DMS114 treated with DMSO at 0.1 percent for 48 hours (cell line): ENCODE data around the gene ADGRV1.
"Not testable (repeated sequence)": the region's sequence is repeated elsewhere in the genome, so short reads cannot be mapped to it uniquely, and the experiment has no call there.

Experiments used
- DNase-seq: peaks from one replicate; lab custom pipeline; 2025; ENCODE audit not compliant: unreplicated experiment; lab: John Stamatoyannopoulos, UW

The ADGRV1 gene

DNA sequence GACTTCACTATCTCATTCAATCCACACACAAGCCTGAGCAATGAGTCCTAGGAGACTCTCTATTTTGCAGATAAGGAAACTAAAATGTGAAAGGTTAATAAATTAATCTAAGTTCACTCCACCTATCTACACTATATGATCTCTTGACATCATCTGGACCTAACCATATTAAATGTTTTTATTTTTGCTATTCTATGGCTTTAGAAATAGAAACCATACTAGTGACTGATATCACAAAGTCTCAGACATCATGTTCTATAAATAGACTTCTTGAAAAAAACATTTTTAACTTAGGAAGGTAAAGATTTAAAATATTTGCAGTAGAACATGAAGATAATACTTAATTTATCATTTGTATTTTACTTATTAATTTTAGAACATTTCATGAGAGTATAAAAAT lies 9.4 kb upstream of the ADGRV1 start:
- DNase-seq: no peak

DNA sequence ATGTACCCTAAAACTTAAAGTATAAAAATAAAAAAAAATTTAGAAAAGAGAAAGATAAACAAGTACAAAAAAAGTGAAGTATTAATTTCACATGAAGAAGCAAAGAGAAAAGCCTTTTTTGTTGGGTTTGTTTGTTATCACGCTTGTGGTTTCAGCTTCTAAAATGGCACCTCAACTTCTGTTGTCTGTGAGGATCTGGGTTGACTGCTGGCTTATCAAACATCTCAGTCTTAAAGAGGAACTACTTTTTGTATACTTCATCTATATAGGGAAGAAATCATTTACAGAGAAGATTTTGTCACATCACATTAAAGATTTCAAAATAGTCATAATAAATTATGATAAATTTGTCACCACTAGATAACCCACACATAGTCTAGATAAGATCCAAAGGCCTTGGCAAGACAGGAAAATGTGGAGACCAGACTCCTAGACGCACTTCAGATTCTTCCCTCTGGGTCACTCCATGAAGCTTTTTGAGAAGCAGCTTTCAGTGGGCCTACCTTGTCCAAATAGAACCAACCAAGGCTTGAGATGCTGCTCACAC lies 8.8 kb upstream of the ADGRV1 start:
- DNase-seq: no peak

DNA sequence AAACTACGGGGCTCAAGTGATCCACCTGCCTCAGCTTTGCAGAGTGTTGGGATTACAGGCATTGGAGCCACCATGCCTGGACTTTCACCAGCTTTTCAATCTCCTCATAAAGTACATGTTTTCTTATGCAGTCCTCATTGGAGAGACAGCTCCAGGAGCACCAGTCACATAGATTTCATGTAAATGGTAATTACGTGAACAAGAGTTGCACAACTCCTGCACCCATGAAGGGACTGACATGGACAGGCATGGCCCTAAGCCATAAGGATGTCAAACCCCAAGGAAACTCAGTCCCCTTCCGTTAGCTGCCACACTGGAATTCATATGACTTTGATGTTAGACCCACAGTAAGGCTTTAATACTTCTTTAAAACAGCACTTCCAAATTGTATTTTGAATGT lies 7.6 kb upstream of the ADGRV1 start:
- DNase-seq: no peak

DNA sequence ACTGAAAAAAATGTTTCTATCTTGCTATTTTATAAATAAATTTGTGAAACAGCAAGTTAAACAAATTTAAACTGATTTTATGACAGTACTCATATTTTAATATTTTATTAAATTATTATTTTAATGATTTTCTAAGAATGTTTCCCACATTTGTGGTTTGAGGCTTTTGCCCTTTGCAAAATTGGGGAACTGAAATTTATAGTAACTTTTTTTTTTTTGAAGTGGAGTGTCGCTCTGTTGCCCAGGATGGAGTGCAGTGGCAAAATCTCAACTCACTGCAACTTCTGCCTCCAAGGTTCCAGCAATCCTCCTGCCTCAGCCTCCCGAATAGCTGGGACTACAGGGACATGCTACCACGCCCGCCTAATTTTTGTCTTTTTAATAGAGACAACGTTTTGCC lies 7.2 kb upstream of the ADGRV1 start:
- no peak for DNase-seq

DNA sequence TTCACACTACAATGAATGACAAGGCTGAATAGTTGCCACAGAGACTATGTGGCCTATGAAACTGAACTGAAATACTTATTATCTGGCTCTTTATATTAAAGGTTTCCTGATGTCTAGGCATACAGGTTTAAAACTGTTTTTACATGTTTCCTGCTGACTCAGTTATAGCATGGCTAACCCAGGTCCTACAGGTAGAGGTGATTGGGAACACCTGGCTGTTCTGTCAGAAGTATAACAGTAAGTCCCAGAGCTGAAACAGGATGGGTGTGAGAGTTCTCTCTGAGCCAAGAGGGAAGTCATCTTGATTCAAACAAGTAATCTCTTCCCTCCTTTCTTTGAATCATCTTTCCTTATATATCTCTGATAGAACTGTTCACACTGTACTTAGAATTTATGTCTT lies 4.9 kb upstream of the ADGRV1 start:
- no peak for DNase-seq

DNA sequence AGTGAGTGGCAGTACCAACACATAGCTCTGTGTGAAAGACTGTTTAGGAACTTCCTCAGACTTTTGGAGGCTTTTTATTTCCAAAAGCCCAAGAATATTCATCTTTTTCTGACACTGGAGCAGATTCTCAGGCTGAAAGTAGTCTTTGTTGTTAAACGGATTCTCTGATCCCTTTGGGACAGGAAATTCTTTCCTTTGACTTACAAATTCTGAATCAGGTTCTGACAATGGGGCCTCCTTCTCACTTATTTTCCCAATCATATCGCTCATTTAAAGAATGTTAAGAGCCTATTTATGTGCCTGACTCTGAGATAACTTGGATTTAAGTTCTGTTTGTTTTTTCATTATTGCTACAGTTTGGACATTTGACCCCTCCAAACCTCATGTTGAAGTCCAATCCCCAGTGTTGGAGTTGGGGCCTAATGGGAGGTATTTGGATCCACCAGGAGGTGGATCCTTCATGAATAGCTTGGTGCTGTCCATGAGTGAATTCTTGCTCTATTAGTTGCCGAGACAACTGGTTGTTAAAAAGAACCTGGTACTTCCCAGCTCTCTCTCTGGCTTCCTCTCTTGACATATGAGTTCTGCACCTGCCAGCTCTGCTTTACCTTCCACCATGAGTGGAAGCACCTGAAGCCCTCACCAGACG lies 4.1 kb upstream of the ADGRV1 start:
- no peak for DNase-seq

DNA sequence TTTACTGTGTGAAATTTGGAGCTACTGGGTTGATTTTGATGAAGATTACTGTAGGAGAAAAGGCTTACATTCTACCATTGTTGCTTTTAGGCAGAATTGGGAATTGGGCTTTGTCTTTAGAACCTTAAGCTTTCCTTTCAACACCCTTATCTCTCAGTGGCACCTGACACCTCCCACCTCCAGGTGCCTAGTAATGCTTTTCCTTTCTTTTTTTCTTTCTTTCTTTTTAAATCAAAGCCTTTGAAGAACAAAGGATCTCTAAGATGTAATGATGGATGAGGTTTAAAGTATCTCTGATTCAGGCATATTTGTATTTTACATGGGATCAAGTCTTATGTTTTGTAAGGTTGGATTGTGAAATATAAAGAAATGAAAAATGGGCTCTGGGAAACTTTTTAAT lies 2.9 kb upstream of the ADGRV1 start:
- no peak for DNase-seq

DNA sequence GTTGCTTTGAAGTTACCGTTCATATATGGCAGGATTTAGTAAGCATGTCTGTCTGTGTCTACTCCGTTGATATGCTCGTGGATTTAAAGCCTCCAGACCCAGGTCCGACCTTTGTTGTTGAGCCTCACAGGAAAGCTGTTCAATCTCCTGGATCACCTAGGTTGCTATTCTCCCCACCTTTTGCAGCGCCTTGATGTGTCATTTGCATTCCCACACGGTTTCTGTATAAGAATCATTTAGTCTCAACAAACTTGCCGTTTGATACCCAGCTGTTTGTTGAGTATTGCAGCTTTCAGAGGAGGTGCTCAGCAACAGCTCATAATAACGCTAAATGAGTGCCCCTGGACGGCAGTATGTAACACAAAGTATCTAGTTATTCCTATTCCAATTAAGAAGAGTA lies 1.2 kb upstream of the ADGRV1 start:
- DNase-seq: no peak

DNA sequence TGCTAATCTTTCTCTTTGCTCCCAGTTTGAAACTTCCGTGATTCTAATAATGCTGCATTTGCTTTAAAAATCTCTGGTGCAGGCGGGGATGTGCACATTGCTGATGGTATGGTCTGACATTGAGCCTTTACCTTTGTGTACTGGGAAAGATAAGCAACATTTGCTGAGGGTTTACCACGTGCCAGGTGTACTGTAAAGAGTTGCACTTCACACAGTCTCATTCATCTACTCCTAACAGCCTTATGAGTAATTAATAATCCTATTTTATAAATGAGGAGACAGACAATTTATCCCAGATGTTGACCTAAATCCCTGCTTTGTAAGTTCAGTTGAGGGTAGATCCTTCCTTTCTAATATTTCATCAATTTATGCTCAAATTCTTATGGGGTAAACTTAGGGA lies 726 bp upstream of the ADGRV1 start:
- no peak for DNase-seq

DNA sequence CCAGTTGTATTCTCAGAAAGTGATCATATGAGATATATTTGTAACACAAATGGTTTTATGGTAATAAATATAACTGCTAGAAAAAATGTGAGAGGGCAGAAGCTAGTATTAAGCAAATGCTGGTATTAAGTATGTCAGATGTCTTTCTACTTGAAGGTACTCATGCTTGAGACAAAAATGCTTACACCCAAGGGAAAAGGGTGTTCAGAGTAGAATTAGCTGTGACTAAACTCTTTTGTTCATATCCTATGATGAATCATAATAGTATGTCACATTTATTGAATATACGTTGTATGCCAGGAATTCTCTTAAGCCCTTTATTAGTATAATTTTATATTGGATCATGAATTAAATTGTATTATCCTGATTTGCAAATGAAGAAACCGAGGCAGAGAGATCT lies 2.2 kb downstream of the ADGRV1 start:
- DNase-seq: no peak

DNA sequence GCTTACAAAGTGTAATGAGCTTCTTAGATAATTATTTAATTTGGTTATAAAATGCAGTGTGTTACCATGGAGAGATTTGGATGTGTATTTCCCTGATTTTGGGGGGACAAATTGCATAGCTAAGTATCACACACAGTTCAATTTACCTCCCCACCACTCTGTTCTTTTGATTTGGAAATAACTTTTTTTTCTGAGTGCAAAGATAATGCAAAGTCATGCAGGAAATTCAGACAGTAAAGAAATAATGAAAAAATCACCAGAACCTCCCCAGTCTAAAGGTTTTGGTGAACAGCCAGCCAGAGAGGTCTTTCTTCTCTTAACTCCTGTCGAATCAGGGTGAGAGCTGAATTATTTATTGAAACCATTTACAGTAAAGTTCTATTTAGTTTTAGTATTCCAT lies 3.2 kb downstream of the ADGRV1 start:
- no peak for DNase-seq

DNA sequence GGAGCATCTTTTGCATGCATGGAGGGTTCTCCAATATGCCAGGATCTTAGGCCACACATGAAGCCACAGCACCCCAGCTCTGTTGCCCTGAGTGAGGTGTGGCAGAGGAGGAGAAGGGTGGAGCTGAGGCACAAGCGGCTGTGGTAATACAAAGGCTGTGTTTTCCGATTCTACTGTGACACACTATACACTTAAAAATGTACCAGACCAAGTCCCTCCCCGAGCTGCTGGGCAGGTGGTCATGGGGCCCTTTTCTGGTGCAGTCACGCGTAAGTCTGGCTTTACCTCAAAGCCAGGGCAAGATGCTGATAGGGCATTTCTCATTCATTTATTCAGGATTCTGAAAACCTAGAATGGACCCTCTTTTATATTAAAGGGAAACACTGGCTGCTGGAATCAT lies 3.7 kb downstream of the ADGRV1 start:
- no peak for DNase-seq

DNA sequence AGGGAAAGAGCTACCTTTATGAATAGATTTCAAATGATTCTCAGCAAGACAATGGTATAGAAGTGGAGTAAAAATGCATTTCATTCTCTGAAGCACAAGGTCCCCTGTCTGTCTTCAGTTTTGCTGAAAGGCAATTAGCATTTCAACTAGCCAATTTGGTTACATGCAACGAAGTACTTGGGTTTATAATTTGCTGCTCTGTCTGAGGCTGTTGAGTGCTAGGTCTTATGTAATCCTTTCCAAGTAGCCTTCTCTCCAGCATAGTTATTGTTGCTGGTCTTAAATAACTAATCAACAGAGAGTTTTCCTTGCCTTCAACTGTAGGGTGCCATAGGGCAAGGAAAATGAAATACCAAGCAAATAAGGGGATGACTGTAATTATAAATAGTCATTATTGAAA lies 4.5 kb downstream of the ADGRV1 start:
- DNase-seq: no peak

DNA sequence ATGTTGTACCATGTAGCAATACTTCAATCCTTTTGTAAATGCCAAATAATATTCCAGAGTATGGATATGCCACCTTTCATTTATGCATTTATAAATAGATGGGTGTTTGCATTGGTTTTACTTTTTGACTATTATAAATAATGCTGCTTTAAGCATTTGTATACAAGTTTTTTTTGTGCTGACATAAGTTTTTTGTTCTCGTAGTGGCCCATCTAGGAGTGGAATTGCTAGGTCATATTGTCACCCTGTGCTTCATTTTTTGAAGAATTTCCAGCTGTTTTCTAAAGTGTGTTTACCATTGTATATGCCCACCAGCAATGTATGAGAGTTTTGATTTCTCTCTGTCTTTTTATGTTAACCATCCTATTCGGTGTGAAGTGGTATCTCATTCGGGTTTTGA lies 6.9 kb downstream of the ADGRV1 start:
- DNase-seq: no peak

DNA sequence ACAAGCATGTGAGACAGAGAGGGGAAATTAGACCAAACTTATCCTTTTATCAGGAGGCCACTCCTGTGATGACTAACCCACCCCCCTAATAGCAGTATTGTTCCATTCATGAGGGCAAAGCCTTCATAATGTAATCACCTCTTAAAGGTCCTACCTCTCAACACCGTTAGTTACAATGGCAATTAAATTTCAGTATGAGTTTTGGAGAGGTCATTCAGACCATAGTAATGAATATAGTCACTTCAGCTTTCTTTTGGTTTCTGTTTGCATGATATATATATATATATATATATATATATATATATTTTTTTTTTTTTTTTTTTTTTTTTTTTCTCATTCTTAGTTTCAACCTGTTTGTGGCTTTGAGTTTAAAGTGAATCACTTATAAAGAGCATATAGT lies 10.5 kb downstream of the ADGRV1 start:
- DNase-seq: no peak

DNA sequence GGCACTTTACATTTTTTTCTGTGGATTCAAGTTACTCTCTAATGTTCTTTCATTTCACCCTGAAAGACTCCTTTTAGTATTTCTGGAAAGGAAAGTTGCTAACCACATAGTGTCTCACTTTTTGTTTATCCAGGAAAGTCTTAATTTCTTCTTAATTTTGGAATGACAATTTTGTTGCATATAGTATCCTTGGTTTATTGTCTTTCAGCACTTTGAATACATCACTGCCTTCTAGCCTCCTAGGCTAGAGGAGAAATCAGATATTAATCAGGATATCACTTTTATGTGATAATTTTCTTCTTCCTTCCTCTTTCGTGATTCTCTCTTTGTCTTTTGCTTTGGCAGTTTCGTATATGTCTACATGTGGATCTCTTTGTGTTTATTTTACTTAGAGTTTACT lies 11.4 kb downstream of the ADGRV1 start:
- DNase-seq: no peak

DNA sequence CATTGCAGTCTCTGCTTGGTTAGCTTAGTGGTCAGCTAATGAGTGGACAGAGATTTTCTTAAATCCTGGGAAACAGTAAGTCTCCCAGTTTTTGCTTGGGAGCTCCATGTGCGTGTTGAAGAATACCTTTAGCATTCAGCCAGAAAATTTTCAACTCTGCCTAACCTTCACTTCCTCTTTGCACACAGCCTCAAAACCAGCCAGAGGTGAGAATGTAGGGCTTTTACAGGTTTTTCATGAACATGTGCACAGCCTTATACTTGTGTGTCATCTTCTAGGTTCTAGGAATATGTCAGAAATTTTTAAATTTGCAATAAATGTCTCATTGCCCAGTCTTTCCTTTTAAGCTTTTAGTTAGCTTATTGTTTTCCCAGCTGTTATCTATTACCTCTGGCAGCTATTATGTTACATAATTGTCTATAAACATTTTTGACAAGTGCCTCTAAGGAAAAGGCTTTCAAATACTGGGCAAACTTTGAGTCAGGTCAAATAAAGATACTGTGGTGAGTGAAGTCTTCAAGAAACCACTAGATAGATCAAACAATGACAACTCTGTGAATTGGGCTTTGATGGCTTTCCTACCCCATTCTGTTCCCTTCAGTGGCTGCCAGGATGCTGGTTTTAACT lies 12.7 kb downstream of the ADGRV1 start:
- DNase-seq: no peak

DNA sequence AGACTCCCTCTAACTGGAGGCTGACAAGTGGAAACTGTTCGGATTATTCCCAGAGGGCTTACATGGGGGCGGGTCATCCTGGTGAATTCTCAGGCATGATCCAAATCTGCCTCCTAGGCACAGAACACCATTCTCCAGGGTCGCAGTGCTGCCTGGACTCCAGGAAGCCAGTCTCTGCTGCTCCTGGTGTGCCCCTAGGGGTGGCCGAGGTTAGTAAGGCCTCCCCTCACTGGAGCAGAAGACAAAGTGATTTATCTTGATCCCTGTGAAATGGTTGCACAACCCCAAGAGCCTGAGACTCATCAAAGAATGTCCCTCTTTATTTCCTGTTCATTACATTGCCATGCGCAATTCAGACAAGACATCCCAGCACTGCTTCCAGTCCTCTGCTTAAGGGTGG lies 17.1 kb downstream of the ADGRV1 start:
- DNase-seq: no peak

DNA sequence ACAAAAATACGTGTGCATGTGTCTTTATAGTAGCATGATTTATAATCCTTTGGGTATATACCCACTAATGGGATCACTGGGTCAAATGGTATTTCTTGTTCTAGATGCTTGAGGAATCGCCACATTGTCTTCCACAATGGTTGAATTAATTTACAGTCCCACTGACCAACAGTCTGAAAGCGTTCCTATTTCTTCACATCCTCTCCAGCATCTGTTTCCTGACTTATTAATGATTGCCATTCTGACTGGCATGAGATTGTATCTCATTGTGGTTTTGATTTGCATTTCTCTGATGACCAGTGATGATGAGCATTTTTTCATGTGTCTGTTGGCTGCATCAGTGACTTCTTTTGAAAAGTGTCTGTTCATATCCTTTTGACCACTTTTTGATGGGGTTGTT lies 18.0 kb downstream of the ADGRV1 start:
- DNase-seq: not testable (repeated sequence)

DNA sequence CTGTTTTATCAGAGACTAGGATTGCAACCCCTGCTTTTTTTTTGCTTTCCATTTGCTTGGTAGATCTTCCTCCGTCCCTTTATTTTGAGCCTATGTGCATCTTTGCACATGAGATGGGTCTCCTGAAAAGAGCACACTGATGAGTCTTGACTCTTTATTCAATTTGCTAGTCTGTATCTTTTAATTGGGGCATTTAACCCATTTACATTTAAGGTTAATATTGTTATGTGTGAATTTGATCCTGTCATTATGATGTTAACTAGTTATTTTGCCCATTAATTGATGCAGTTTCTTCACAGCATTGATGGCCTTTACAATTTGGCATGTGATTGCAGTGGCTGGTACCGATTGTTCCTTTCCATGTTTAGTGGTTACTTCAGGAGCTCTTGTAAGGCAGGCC lies 21.3 kb downstream of the ADGRV1 start:
- DNase-seq: not testable (repeated sequence)

DNA sequence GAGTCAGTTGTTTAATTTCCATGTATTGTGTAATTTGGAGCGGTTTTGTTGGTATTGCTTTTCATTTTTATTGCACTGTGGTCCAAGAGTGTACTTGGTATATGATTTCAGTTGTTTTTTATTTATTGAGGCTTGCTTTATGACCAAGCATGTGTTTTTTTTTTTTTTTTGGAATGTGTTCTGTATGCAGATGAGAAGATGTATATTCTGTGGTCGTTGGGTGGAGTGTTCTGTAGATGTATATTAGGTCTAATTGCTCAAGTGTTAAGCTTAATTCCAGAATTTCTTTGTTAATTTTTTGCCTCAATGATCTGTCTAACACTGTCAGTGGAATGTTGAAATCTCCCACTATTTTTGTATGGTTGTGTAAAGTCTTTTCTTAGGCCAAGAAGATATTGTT lies 23.4 kb downstream of the ADGRV1 start:
- no peak for DNase-seq

DNA sequence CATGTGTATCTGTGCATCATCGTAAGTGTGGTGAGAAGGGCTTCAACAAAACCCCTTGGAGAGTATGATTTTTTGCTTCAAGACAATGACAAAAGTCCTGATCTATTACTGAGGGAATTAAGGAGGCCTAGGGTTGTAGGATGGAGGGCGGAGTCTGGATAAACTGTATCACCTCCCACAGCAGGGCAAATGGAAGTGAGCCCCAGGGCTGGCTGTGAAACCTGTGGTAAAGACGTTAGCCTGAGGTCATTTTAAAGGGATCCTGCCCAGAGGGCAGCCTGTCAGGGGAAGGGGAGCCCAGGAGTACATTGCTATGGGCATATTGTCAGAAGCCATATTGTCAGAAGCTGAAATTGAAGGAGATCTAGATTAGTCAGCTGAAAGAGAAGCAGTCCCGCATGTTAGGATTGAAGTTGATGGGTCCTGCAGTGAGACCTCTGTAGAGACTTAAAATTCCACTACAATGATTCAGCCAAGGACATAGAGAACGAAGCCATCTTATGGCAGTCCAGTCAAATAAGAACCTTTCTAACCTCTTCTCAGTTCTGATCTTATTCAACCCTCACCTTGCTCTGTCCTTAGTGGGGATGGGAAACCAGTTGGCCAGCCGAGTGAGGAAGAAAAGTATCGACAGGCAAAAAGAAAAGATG lies 26.9 kb downstream of the ADGRV1 start:
- no peak for DNase-seq

DNA sequence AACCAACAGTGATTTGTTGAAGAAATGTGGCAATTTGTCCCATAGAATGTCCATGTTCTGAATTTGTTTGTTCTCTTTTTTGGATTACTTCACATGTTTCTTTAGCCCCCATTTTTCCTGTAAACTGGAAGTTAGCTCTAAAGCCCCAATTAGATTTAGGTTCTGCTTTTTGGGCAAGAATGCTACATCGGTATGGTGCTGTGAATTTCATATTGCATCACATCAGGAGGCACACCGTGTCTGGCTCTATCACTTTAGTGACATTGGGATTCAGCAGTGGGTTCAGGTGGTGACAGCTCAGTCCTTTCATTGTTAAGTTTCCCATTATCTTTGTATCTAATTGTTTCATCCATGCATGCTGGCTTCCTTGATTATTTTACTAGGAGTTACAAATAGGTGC lies 27.9 kb downstream of the ADGRV1 start:
- no peak for DNase-seq
